HepG2 (cell line): ENCODE results near the gene STYXL1. TPM values are rescaled to one million over a fixed set of nuclear protein-coding genes. Genes with fewer than 3 reads are reported as not detected.

Source experiments
- ARID2 ChIP-seq: sonication (generic); formaldehyde crosslinking; IDR thresholded peaks from 2 replicates; pipeline ENCODE4 v1.8.1; 2022; ENCODE audit warnings: mild to moderate bottlenecking, missing genetic modification reagents, borderline replicate concordance
- ARNT ChIP-seq: fragments of 450-650 bp; IDR thresholded peaks from 2 replicates; pipeline ENCODE4 v1.6.1; 2017
- ATF1 ChIP-seq: IDR thresholded peaks from 2 replicates; pipeline ENCODE4 v1.6.1; 2016; ENCODE audit warnings: mild to moderate bottlenecking, control low read depth
- ERF ChIP-seq: IDR thresholded peaks from 2 replicates; pipeline ENCODE4 v1.6.1; 2018; ENCODE audit warnings: missing biosample characterization, missing genetic modification reagents
- GATA4 ChIP-seq: sonication (generic); IDR thresholded peaks from 2 replicates; pipeline ENCODE4 v1.6.1; 2016; ENCODE audit warnings: antibody characterized with exemption, low read depth, borderline replicate concordance
- HBP1 ChIP-seq: IDR thresholded peaks from 2 replicates; pipeline ENCODE4 v1.6.1; 2016; ENCODE audit warnings: low read depth, control low read depth
- HDAC1 ChIP-seq: sonication (generic); formaldehyde crosslinking; IDR thresholded peaks from 2 replicates; pipeline ENCODE4 v1.5.1; 2020; ENCODE audit warnings: mild to moderate bottlenecking, missing genetic modification reagents
- HES4 ChIP-seq: sonication (generic); formaldehyde crosslinking; IDR thresholded peaks from 2 replicates; pipeline ENCODE4 v1.9.0; 2021; ENCODE audit warnings: mild to moderate bottlenecking, missing genetic modification reagents, borderline replicate concordance
- HNRNPL ChIP-seq: fragments of 200-400 bp; formaldehyde crosslinking; IDR thresholded peaks from 2 replicates; pipeline ENCODE4 v1.6.1; 2017; ENCODE audit warnings: mild to moderate bottlenecking, low read depth, low read length
- KLF12 ChIP-seq: sonication (generic); formaldehyde crosslinking; IDR thresholded peaks from 2 replicates; pipeline ENCODE4 v1.4.0; 2020; ENCODE audit warnings: missing genetic modification reagents, borderline replicate concordance
- MIER3 ChIP-seq: IDR thresholded peaks from 2 replicates; pipeline ENCODE4 v1.6.1; 2016; ENCODE audit warnings: missing compliant biosample characterization, borderline replicate concordance
- NBN ChIP-seq: fragments of 450-650 bp; conservative IDR thresholded peaks from 2 replicates; pipeline ENCODE4 v1.6.1; 2017
- NFIB ChIP-seq: sonication (generic); formaldehyde crosslinking; IDR thresholded peaks from 2 replicates; pipeline ENCODE4 v1.9.0; 2021; ENCODE audit warnings: missing genetic modification reagents, mild to moderate bottlenecking, borderline replicate concordance
- NR3C1 ChIP-seq: sonication (generic); formaldehyde crosslinking; IDR thresholded peaks from 2 replicates; pipeline ENCODE4 v1.4.0; 2020; ENCODE audit warnings: missing genetic modification reagents
- RBM22 ChIP-seq: fragments of 200-400 bp; formaldehyde crosslinking; optimal IDR thresholded peaks from 2 replicates; pipeline ENCODE3; 2017; ENCODE audit warnings: mild to moderate bottlenecking, low read length, moderate library complexity
- REPIN1 ChIP-seq: sonication (generic); formaldehyde crosslinking; IDR thresholded peaks from 2 replicates; pipeline ENCODE4 v1.8.0; 2022; ENCODE audit warnings: missing genetic modification reagents, low read depth, mild to moderate bottlenecking, borderline replicate concordance
- SRSF1 ChIP-seq: fragments of 200-400 bp; formaldehyde crosslinking; optimal IDR thresholded peaks from 2 replicates; pipeline ENCODE3; 2017; ENCODE audit warnings: mild to moderate bottlenecking, low read depth, low read length, moderate library complexity
- SRSF4 ChIP-seq: fragments of 200-400 bp; formaldehyde crosslinking; IDR thresholded peaks from one replicate; pipeline ENCODE4 v1.6.1; 2018; ENCODE audit warnings: mild to moderate bottlenecking, low read depth, low read length, moderate library complexity; ENCODE audit not compliant: poor library complexity, severe bottlenecking
- TARDBP ChIP-seq: sonication (generic); formaldehyde crosslinking; IDR thresholded peaks from 2 replicates; pipeline ENCODE4 v1.8.0; 2022; ENCODE audit warnings: mild to moderate bottlenecking, missing genetic modification reagents
- TBL1XR1 ChIP-seq: fragments of 150-350 bp; IDR thresholded peaks from 2 replicates; pipeline ENCODE4 v1.6.1; 2014; ENCODE audit warnings: borderline replicate concordance, low read length; ENCODE audit not compliant: partially characterized antibody
- THYN1 ChIP-seq: sonication (generic); formaldehyde crosslinking; IDR thresholded peaks from 2 replicates; pipeline ENCODE4 v1.8.1; 2023; ENCODE audit warnings: low read depth, mild to moderate bottlenecking, moderate library complexity, missing genetic modification reagents, borderline replicate concordance
- ZBTB7B ChIP-seq: sonication (generic); formaldehyde crosslinking; IDR thresholded peaks from 2 replicates; pipeline ENCODE4 v1.4.0; 2020; ENCODE audit warnings: missing genetic modification reagents
- ZNF460 ChIP-seq: sonication (generic); formaldehyde crosslinking; IDR thresholded peaks from 2 replicates; pipeline ENCODE4 v1.5.1; 2020; ENCODE audit warnings: missing genetic modification reagents, mild to moderate bottlenecking, borderline replicate concordance
- ZNF569 ChIP-seq: sonication (generic); formaldehyde crosslinking; IDR thresholded peaks from 2 replicates; pipeline ENCODE4 v1.5.0; 2020; ENCODE audit warnings: mild to moderate bottlenecking, missing genetic modification reagents, moderate library complexity, borderline replicate concordance
- ZNF704 ChIP-seq: sonication (generic); formaldehyde crosslinking; IDR thresholded peaks from 2 replicates; pipeline ENCODE4 v1.8.1; 2023; ENCODE audit warnings: mild to moderate bottlenecking, inconsistent platforms, moderate library complexity, missing genetic modification reagents, borderline replicate concordance
- polyA plus RNA-seq, 8 experiments: library from polyadenylated mRNA; depleted of rRNA in 3 of 8; stranded (reverse) in 7 of 8; unstranded in 1 of 8; fragments of >200 nt; fragmentation: Illumina TruSeq in 4 of 8; extraction: Trizol in 4 of 8; gene quantifications; 2 replicates each; pipeline versions ENCODE4 v1.2.1 to v1.2.3, GENCODE V29; 2011 to 2016; ENCODE audit warnings: low read depth in 4 of 8, missing spikeins in 1 of 8, mixed read lengths in 1 of 8; ENCODE audit not compliant: insufficient read depth in 1 of 8
- total RNA-seq, 5 experiments: library from RNA; depleted of rRNA; stranded (reverse); fragments of >200 nt; fragmentation: Illumina TruSeq; extraction: Trizol; gene quantifications; 2 replicates each; pipeline ENCODE4 v1.2.3, GENCODE V29; 2016; ENCODE audit warnings: low read depth in 1 of 5
- TF ChIP-seq, protein P1 (sequence below): sonication (generic); formaldehyde crosslinking; IDR thresholded peaks from 2 replicates; pipeline ENCODE4 v1.4.0; 2020; ENCODE audit warnings: missing genetic modification reagents
- TF ChIP-seq, protein P2 (sequence below): sonication (generic); formaldehyde crosslinking; IDR thresholded peaks from 2 replicates; pipeline ENCODE4 v1.8.1; 2023; ENCODE audit warnings: mild to moderate bottlenecking, moderate library complexity, missing genetic modification reagents

Gene STYXL1
- total and polyA plus RNA-seq, 2 of the 13 experiments (the other 11 are each of a cell fraction or from before 2014, with no cell fraction given) = 23.9 to 38.3 TPM

- TF ChIP-seq, protein P1, sequence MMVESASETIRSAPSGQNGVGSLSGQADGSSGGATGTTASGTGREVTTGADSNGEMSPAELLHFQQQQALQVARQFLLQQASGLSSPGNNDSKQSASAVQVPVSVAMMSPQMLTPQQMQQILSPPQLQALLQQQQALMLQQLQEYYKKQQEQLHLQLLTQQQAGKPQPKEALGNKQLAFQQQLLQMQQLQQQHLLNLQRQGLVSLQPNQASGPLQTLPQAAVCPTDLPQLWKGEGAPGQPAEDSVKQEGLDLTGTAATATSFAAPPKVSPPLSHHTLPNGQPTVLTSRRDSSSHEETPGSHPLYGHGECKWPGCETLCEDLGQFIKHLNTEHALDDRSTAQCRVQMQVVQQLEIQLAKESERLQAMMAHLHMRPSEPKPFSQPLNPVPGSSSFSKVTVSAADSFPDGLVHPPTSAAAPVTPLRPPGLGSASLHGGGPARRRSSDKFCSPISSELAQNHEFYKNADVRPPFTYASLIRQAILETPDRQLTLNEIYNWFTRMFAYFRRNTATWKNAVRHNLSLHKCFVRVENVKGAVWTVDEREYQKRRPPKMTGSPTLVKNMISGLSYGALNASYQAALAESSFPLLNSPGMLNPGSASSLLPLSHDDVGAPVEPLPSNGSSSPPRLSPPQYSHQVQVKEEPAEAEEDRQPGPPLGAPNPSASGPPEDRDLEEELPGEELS (CRISPR knock-in tag) = no peak
- TF ChIP-seq SRSF1 = no peak
- TF ChIP-seq ATF1 (CRISPR knock-in tag) = no peak
- no peak for TF ChIP-seq REPIN1 (CRISPR knock-in tag)
- peak; percentile 3 for TF ChIP-seq RBM22
- no peak for TF ChIP-seq ERF (CRISPR knock-in tag)
- no peak for TF ChIP-seq TBL1XR1
- TF ChIP-seq ZNF704 (CRISPR knock-in tag) = no peak
- no peak for TF ChIP-seq HBP1 (CRISPR knock-in tag)
- TF ChIP-seq NFIB (CRISPR knock-in tag) = no peak
- no peak for TF ChIP-seq ARNT
- no peak for TF ChIP-seq NR3C1
- TF ChIP-seq HNRNPL = peak; percentile 76; the same call in 1 of the 2 replicates
- TF ChIP-seq, protein P2, sequence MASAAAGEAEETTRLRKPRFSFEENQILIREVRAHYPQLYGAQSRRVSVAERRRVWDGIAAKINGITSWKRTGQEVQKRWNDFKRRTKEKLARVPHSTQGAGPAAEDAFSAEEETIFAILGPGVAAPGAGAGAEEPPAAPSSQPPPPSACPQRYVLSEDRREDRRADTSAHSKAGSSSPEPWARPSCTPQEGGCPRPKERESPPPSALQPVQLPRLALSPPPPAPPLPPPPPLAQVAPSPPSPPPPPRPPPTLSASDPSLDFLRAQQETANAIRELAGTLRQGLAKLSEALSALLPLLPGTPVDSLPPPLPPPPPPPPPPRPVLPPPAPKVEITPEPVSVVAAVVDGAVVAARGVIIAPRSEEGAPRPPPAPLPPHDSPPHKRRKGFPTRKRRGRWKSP (CRISPR knock-in tag) = no peak
- no peak for TF ChIP-seq ZNF460 (CRISPR knock-in tag)
- TF ChIP-seq GATA4 = no peak
- no peak for TF ChIP-seq TARDBP (CRISPR knock-in tag)
- TF ChIP-seq KLF12 (CRISPR knock-in tag) = no peak
- peak; percentile 55 for TF ChIP-seq SRSF4
- TF ChIP-seq ZBTB7B (CRISPR knock-in tag) = no peak
- no peak for TF ChIP-seq THYN1 (CRISPR knock-in tag)
- TF ChIP-seq HDAC1 (CRISPR knock-in tag) = no peak
- no peak for TF ChIP-seq HES4
- no peak for TF ChIP-seq ARID2 (CRISPR knock-in tag)
- no peak for TF ChIP-seq MIER3 (CRISPR knock-in tag)
- no peak for TF ChIP-seq ZNF569
- no peak for TF ChIP-seq NBN
Observed at GRCh38 chr7:75985518-75986146, 62.2 kb downstream of the STYXL1 start (continued).
